ENCODE results near the gene TRIO. TPM values are rescaled to one million over a fixed set of nuclear protein-coding genes. Genes with fewer than 3 reads are reported as not detected.

TRIO gene
- total and polyA plus RNA-seq, 4 experiments from 2014 or later = 0.09 to 11.5 (median 9.7) TPM; not detected in 1

- no peak for DNase-seq
- H3K27ac ChIP-seq (ENCODE audit: low read depth, low read length) = no peak overlapping the region
- peaks cover 0 to 6% of the 10 kb centered on the region in 2 donors for H3K27me3 Mint-ChIP-seq
- ChIA-PET POLR2A (ENCODE audit: partially characterized antibody) (no interaction called here), CTCF (ENCODE audit: partially characterized antibody) (interaction anchor here (0.8 kb wide), 1 partner anchor 163 kb away, joined by 4 read pairs; no protein-coding TSS in a partner anchor)
- no peaks in the 10 kb centered on the region for H3K4me1 ChIP-seq (ENCODE audit: insufficient read depth, low read length)
- H3K9me3 ChIP-seq (ENCODE audit: control insufficient read depth in 1 of 2, low read length in 2 of 2) = no peaks in the 10 kb centered on the region
- no peaks in the 10 kb centered on the region for H3K36me3 Mint-ChIP-seq
- peaks cover 0 to 8% (median 3%) of the 10 kb centered on the region in 8 donors for H3K9me3 Mint-ChIP-seq
- no peak overlapping the region for H3K4me3 ChIP-seq (ENCODE audit: low read length in 2 of 2)
- H3K4me1 Mint-ChIP-seq = peaks cover 0 to 9% (median 2%) of the 10 kb centered on the region in 4 donors
- intact Hi-C loops (cut with micrococcal nuclease) = no loop called here
- no peaks in the 10 kb centered on the region for H3K36me3 ChIP-seq (ENCODE audit: insufficient read depth, low read length)
- no peak overlapping the region for H3K27ac Mint-ChIP-seq
- H3K27me3 ChIP-seq (ENCODE audit: insufficient read depth, low read length) = no peaks in the 10 kb centered on the region
- no peak overlapping the region for H3K4me3 Mint-ChIP-seq
These were observed 35.6 kb upstream of the TRIO start for GRCh38 chr5:14107536-14107935.

DNA sequence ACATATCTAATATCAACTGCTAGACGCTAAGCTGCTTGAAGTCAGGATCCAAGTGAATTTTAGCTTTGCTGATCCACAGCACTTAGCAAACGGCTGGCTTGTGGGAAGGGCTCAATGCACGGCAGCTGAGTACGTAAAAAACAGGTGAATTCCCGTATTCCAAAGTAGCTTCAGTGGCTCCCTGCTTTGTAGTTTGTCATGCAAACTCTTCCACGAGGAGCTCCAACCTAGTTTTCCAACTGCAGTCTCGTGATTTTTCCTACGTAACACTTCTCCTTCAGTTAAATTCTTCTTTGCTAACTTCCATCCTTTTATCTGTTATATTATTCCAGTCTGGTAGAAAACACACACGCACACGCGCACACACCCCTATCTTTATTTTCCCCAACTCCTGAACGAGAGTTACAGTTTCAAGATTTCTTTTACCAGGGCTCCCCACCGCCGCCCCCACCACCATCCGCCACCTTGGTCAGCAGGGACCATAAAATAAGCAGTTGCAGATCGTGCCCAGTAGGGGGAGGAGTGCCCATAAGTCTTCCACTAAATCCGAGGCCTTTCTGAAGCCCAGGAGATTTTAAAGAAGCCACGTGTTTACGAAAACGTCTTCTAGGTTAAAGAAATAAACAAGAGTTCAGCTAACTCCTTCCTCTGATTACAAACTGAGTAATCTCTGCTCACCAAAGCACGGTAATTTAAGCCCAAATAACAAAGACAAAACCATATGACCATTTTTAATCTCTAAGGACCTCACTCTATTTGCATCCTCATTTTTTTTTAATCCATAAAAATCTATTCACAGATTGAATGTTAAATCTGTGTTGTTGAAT, 34.8 kb upstream of the TRIO start:
- H3K27ac ChIP-seq (ENCODE audit: low read depth, low read length) = no peak overlapping the region
- intact Hi-C loops (cut with micrococcal nuclease) = no loop called here
- no peaks in the 10 kb centered on the region for H3K4me1 ChIP-seq (ENCODE audit: insufficient read depth, low read length)
- H3K27me3 ChIP-seq (ENCODE audit: insufficient read depth, low read length) = no peaks in the 10 kb centered on the region
- ChIA-PET POLR2A (ENCODE audit: partially characterized antibody) (no interaction called here), CTCF (ENCODE audit: partially characterized antibody) (interaction anchor here (0.8 to 1.5 kb wide), 4 partner anchors 11 to 162 kb away, joined by 3 to 4 read pairs (median 4); no protein-coding TSS in a partner anchor)
- Mint-ChIP-seq H3K27me3 (peaks cover 0 to 3% of the 10 kb centered on the region in 2 donors), H3K9me3 (peaks cover 0 to 4% (median under 1%) of the 10 kb centered on the region in 8 donors), H3K36me3 (no peaks in the 10 kb centered on the region), H3K4me3 (peak overlapping the region in 1 of 8 donors; percentile 59), H3K4me1 (peaks cover 0 to 9% (median 2%) of the 10 kb centered on the region in 4 donors), H3K27ac (no peak overlapping the region)
- no peaks in the 10 kb centered on the region for H3K36me3 ChIP-seq (ENCODE audit: insufficient read depth, low read length)
- peak in 4 of 5 donors; percentile 6 to 13 (median 10) for DNase-seq
- no peak overlapping the region for H3K4me3 ChIP-seq (ENCODE audit: low read length in 2 of 2)
- H3K9me3 ChIP-seq (ENCODE audit: control insufficient read depth in 1 of 2, low read length in 2 of 2) = no peaks in the 10 kb centered on the region

DNA sequence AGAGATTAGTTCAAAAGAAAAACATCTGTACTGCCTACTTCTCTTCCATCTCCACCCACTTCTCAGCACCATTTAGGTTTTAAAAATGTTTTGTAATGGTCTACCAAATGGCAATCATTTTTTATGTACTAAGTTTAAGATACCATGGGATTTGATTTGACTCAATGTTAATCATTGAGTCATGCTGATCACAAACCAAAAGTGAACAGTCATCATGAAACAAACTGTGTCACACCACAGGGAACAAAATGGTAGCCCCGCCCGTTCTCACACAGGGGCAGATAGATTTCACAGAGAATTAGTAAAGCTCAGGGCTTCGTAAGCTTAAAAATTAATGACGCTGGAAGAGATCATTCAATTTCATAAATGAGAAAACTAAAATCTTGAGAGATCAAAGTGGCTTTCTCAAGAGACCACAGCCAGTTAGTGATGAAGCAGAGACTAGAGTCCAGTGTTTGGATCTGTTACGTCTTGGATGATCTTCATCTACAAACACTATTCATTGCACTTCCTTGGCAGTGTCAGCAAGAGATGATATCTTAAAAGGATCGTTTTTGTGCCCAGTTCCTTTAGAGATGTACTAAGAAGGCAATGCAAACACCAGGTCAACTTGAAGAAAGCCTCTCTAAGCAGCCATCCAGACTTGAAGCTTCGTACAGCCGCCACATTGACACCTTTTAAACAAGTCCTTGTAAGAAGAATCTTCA, 33.9 kb upstream of the TRIO start:
- H3K27ac ChIP-seq (ENCODE audit: low read depth, low read length) = no peak overlapping the region
- H3K4me3 ChIP-seq (ENCODE audit: low read length in 2 of 2) = no peak overlapping the region
- no peaks in the 10 kb centered on the region for H3K27me3 ChIP-seq (ENCODE audit: insufficient read depth, low read length)
- H3K9me3 Mint-ChIP-seq = peaks cover 0 to 4% (median under 1%) of the 10 kb centered on the region in 8 donors
- no peak overlapping the region for H3K4me3 Mint-ChIP-seq
- intact Hi-C loops (cut with micrococcal nuclease) = no loop called here
- CTCF ChIA-PET (ENCODE audit: partially characterized antibody) = interaction anchor here (1.1 to 1.5 kb wide), 3 partner anchors 10 to 161 kb away, joined by 3 to 4 read pairs (median 4); no protein-coding TSS in a partner anchor
- no peaks in the 10 kb centered on the region for H3K36me3 ChIP-seq (ENCODE audit: insufficient read depth, low read length)
- peaks cover 0 to 3% of the 10 kb centered on the region in 2 donors for H3K27me3 Mint-ChIP-seq
- no peaks in the 10 kb centered on the region for H3K9me3 ChIP-seq (ENCODE audit: control insufficient read depth in 1 of 2, low read length in 2 of 2)
- no peak overlapping the region for H3K27ac Mint-ChIP-seq
- POLR2A ChIA-PET (ENCODE audit: partially characterized antibody) = no interaction called here
- H3K4me1 ChIP-seq (ENCODE audit: insufficient read depth, low read length) = no peaks in the 10 kb centered on the region
- no peaks in the 10 kb centered on the region for H3K36me3 Mint-ChIP-seq
- no peak for DNase-seq
- H3K4me1 Mint-ChIP-seq = peaks cover 0 to 9% (median 2%) of the 10 kb centered on the region in 4 donors

DNA sequence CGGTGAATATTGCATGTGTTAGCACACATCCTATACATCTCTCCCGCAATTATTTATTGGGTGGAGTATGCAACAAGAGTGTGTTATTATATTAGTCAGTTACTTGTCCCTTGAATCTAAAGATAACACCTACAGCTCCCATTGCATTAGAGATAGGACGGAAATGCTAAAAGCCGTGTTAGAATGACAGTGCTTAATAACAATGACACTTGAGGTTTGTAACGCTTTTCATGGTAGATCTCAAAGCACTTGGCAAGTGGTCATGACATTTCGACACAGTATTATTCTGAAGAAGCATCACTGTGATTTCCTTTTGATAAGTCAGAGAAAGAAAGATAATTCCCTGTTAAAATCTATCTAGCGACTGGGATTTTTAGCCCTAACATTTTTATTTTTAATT, 33.4 kb upstream of the TRIO start:
- Mint-ChIP-seq H3K9me3 (peaks cover 0 to 4% (median 2%) of the 10 kb centered on the region in 8 donors), H3K4me1 (peaks cover 0 to 9% (median 2%) of the 10 kb centered on the region in 4 donors), H3K27me3 (peaks cover 0 to 6% of the 10 kb centered on the region in 2 donors), H3K27ac (no peak overlapping the region), H3K36me3 (no peaks in the 10 kb centered on the region), H3K4me3 (no peak overlapping the region)
- Histone ChIP-seq H3K27ac (ENCODE audit: low read depth, low read length) (no peak overlapping the region), H3K27me3 (ENCODE audit: insufficient read depth, low read length) (no peaks in the 10 kb centered on the region), H3K4me3 (ENCODE audit: low read length in 2 of 2) (no peak overlapping the region), H3K36me3 (ENCODE audit: insufficient read depth, low read length) (no peaks in the 10 kb centered on the region), H3K9me3 (ENCODE audit: control insufficient read depth in 1 of 2, low read length in 2 of 2) (no peaks in the 10 kb centered on the region), H3K4me1 (ENCODE audit: insufficient read depth, low read length) (no peaks in the 10 kb centered on the region)
- no peak for DNase-seq
- ChIA-PET CTCF (ENCODE audit: partially characterized antibody) (interaction anchor here (1.1 to 1.5 kb wide), 3 partner anchors 9 to 160 kb away, joined by 3 to 4 read pairs (median 4); no protein-coding TSS in a partner anchor), POLR2A (ENCODE audit: partially characterized antibody) (no interaction called here)
- intact Hi-C loops (cut with micrococcal nuclease) = no loop called here

- Mint-ChIP-seq H3K9me3 (peaks cover 0 to 4% (median 2%) of the 10 kb centered on the region in 8 donors), H3K4me1 (peaks cover 0 to 9% (median 2%) of the 10 kb centered on the region in 4 donors), H3K36me3 (no peaks in the 10 kb centered on the region), H3K4me3 (no peak overlapping the region), H3K27ac (no peak overlapping the region), H3K27me3 (peaks cover 0 to 6% of the 10 kb centered on the region in 2 donors)
- H3K9me3 ChIP-seq (ENCODE audit: control insufficient read depth in 1 of 2, low read length in 2 of 2) = no peaks in the 10 kb centered on the region
- H3K4me3 ChIP-seq (ENCODE audit: low read length in 2 of 2) = no peak overlapping the region
- H3K36me3 ChIP-seq (ENCODE audit: insufficient read depth, low read length) = no peaks in the 10 kb centered on the region
- no peak for DNase-seq
- CTCF ChIA-PET (ENCODE audit: partially characterized antibody) = no interaction called here
- H3K27me3 ChIP-seq (ENCODE audit: insufficient read depth, low read length) = no peaks in the 10 kb centered on the region
- POLR2A ChIA-PET (ENCODE audit: partially characterized antibody) = no interaction called here
- no peak overlapping the region for H3K27ac ChIP-seq (ENCODE audit: low read depth, low read length)
- no peaks in the 10 kb centered on the region for H3K4me1 ChIP-seq (ENCODE audit: insufficient read depth, low read length)
- intact Hi-C loops (cut with micrococcal nuclease) = no loop called here
These were observed 32.9 kb upstream of the TRIO start for GRCh38 chr5:14110196-14110595.

GRCh38 chr5:14110680-14111079, 32.5 kb upstream of the TRIO start:
- ChIA-PET POLR2A (ENCODE audit: partially characterized antibody) (no interaction called here), CTCF (ENCODE audit: partially characterized antibody) (no interaction called here)
- no peaks in the 10 kb centered on the region for H3K27me3 ChIP-seq (ENCODE audit: insufficient read depth, low read length)
- H3K27ac ChIP-seq (ENCODE audit: low read depth, low read length) = no peak overlapping the region
- no peak for DNase-seq
- Mint-ChIP-seq H3K4me1 (peaks cover 0 to 9% (median 2%) of the 10 kb centered on the region in 4 donors), H3K9me3 (peaks cover 0 to 4% (median 2%) of the 10 kb centered on the region in 8 donors), H3K36me3 (no peaks in the 10 kb centered on the region), H3K27ac (no peak overlapping the region), H3K4me3 (no peak overlapping the region), H3K27me3 (peaks cover 0 to 6% of the 10 kb centered on the region in 2 donors)
- H3K36me3 ChIP-seq (ENCODE audit: insufficient read depth, low read length) = no peaks in the 10 kb centered on the region
- intact Hi-C loops (cut with micrococcal nuclease) = no loop called here
- no peaks in the 10 kb centered on the region for H3K9me3 ChIP-seq (ENCODE audit: control insufficient read depth in 1 of 2, low read length in 2 of 2)
- no peak overlapping the region for H3K4me3 ChIP-seq (ENCODE audit: low read length in 2 of 2)
- no peaks in the 10 kb centered on the region for H3K4me1 ChIP-seq (ENCODE audit: insufficient read depth, low read length)

DNA sequence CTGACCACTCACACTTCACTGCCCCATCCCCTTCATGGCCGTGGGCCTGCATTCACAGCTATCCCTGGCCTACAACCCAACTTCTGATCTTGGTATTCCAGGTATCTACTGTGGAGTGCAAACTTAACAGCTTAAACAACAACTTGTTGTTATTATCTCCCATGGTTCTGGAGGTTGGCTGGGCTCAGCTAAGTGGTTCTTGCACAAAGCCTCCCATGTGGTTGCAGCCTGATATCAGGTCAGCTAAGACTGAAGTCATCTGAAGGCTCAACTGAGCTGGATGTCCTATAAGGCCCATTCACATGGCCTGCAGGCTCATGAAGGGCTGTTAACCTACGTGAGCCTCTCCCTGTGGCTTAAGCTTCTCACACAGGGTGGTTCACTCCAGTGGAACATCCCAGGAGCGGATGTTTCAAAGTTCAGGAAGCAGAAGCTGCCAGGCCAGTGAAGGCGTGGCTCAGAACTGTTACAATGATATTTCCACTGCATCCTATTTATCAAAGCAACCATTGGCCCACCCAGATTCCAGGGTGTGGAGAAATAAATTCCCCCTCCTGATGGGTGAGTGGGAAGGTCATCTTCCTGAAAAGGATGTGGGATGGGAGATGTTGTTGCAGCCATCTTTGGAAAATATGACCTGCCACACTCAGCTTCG, 30.0 kb upstream of the TRIO start:
- H3K27me3 ChIP-seq (ENCODE audit: insufficient read depth, low read length) = no peaks in the 10 kb centered on the region
- ChIA-PET POLR2A (ENCODE audit: partially characterized antibody) (no interaction called here), CTCF (ENCODE audit: partially characterized antibody) (no interaction called here)
- Mint-ChIP-seq H3K4me3 (no peak overlapping the region), H3K4me1 (peaks cover 0 to 6% (median 2%) of the 10 kb centered on the region in 4 donors), H3K27ac (no peak overlapping the region), H3K27me3 (peaks cover 0 to 4% of the 10 kb centered on the region in 2 donors), H3K36me3 (no peaks in the 10 kb centered on the region), H3K9me3 (peaks cover 0 to 4% (median 2%) of the 10 kb centered on the region in 8 donors)
- intact Hi-C loops (cut with micrococcal nuclease) = no loop called here
- no peak overlapping the region for H3K4me3 ChIP-seq (ENCODE audit: low read length in 2 of 2)
- H3K4me1 ChIP-seq (ENCODE audit: insufficient read depth, low read length) = no peaks in the 10 kb centered on the region
- H3K36me3 ChIP-seq (ENCODE audit: insufficient read depth, low read length) = no peaks in the 10 kb centered on the region
- H3K9me3 ChIP-seq (ENCODE audit: control insufficient read depth in 1 of 2, low read length in 2 of 2) = no peaks in the 10 kb centered on the region
- no peak overlapping the region for H3K27ac ChIP-seq (ENCODE audit: low read depth, low read length)
- DNase-seq = no peak

All from CD4-positive, alpha-beta memory T cell (primary cell).